Measurements from ENCODE around the gene SLC50A1.

GRCh38 chr1:155174324-155175280 is 39.0 kb downstream of the SLC50A1 start:
- TF ChIP-seq CTCF (IDR thresholded peaks at IDR 0.05; ENCODE audit: insufficient read depth, low read length, poor library complexity, severe bottlenecking) (no peak), EZH2phosphoT487 (conservative IDR thresholded peaks at IDR 0.05; ENCODE audit: low read length) (no peak)
